NCI-H1436 (cell line): Measurements from ENCODE around the gene PCSK5.

ENCODE experiments used
- DNase-seq: peaks from one replicate; lab custom pipeline; 2025; lab: John Stamatoyannopoulos, UW

Gene PCSK5

DNA sequence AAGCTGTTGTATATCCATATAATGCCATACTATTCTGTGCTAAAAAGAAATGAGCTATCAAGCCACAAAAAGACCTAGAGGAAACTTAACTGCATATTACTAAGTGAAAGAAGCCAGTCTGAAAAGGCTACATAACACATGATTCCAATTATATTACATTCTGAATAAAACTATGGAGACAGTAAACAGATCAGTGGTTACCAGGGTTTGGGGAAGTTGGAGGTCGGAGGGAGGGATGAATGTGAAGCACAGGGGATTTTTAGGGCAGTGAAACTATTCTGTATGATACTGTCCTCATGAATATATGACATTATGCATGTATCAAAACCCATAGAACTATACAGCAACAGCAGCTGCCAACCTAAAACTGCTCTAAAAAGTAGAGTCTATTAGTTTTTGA is 509.4 kb downstream of the PCSK5 start:
- DNase-seq, result no peak

- no peak for DNase-seq
Observed at GRCh38 chr9:76400534-76401096, 510.1 kb downstream of the PCSK5 start.

GRCh38 chr9:76401176-76401575 is 510.7 kb downstream of the PCSK5 start:
- DNase-seq, result no peak

DNA sequence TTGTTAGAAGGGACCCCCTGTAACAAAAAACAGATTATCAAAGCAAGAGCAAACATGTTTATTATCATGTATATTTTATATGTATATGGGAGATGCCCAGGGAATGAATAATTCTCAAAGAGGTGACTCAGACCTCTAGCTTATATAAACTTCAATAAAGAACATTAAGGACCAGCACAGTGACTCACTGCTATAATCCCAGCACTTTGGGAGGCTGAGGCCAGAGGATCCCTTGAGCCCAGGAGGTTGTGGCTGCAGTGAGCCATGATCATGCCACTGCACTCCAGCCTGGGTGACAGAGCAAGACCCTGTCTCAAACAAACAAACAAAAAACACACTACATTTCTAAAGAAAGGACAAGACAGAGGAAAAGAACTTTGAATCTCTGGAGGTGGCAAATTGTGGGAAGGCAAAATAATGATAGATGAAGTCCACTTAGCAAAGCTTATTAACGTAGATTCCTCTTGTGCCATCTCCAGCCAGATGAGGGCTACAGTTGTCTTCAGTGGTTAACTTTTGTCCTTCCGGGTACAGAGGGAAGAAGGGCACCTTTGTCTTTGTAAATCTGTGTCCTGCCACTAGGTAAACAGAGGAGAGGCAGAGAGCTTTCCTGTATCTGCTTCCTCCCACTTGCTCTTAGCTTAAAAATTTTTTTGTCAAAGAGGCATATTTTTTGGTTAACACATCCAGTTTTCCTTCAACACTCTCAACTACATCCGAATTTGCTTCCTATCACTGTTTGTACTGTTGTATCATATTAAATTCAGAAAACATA is 511.3 kb downstream of the PCSK5 start:
- no peak for DNase-seq

GRCh38 chr9:76403352-76403751 is 512.9 kb downstream of the PCSK5 start:
- DNase-seq, result no peak

DNA sequence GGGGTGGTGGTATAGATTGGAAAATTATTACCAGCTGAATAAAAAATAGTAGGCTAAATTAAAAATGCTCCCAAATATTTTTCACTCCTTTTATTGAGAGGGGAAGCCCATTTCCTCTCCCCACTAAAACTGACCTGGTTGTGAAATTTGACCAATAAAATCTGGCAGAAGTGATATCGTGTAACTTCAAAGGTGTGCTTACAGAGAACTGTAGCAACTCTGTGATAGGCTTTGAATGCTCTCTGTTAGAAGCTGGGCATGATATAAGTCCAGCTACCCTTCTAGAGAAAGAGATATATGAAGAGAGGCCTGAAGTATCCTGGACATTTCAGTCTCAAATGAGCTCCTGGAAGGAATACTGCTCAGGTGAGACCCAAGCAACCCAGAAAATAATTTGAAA is 513.9 kb downstream of the PCSK5 start:
- no peak for DNase-seq

DNA sequence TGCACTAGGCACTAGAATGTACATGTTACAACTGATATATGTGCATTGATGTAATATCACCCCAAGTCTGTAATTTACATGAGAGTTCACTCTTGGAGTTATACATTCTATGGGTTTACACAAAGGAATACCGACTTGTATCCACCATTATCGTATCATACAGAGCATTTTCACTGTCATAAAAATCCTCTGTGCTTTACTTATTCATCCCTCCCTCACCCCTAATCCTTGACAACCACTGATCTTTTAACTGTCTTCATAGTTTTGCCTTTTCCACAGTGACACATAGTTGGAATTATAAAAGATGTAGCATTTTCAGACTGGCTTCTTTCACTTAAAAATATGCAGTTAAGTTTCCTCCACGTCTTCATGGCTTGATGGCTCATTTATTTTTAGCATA is 514.9 kb downstream of the PCSK5 start:
- DNase-seq, result no peak

GRCh38 chr9:76405868-76406267 is 515.4 kb downstream of the PCSK5 start:
- DNase-seq, result no peak
